ENCODE measurements around the gene PANK4.
"Not testable (repeated sequence)": the region's sequence is repeated elsewhere in the genome, so short reads cannot be mapped to it uniquely, and the experiment has no call there.

DNA sequence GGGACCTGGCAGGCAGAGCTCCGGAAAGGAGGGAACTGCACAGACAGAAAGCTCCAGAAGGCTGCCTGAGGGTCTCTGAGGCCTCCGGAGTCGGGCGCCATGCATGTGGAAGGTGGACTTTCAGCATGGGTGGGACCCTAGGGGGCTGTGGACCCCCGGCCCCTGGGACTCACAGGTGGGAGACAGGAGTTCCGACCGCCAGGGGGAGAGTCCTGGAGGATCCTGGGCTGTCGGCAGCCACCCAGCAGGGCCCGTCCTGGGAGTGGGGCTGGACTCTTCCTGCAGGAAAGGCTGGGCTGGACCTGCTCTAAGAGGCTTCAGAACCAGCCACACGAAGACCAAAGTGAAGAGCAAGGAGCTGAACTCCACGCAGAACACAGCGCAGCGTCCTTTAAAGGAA, 43.3 kb upstream of the PANK4 start:
- TF ChIP-seq, protein P1, sequence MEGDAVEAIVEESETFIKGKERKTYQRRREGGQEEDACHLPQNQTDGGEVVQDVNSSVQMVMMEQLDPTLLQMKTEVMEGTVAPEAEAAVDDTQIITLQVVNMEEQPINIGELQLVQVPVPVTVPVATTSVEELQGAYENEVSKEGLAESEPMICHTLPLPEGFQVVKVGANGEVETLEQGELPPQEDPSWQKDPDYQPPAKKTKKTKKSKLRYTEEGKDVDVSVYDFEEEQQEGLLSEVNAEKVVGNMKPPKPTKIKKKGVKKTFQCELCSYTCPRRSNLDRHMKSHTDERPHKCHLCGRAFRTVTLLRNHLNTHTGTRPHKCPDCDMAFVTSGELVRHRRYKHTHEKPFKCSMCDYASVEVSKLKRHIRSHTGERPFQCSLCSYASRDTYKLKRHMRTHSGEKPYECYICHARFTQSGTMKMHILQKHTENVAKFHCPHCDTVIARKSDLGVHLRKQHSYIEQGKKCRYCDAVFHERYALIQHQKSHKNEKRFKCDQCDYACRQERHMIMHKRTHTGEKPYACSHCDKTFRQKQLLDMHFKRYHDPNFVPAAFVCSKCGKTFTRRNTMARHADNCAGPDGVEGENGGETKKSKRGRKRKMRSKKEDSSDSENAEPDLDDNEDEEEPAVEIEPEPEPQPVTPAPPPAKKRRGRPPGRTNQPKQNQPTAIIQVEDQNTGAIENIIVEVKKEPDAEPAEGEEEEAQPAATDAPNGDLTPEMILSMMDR (conservative IDR thresholded peaks at IDR 0.05), result not testable (repeated sequence)
- not testable (repeated sequence) for TF ChIP-seq ZFX (IDR thresholded peaks at IDR 0.05)

All from C4-2B (cell line).